Stimulated activated CD4-positive, alpha-beta T cell treated with anti-CD3 and anti-CD28 coated beads, Interleukin-4, amount 100 ng/mL, for 1 hour (primary cell): Measurements from ENCODE around the gene TARP.

Source experiments
- DNase-seq: peaks from one replicate; pipeline ENCODE4 v3.0.0-alpha.2; 2020

TARP gene

GRCh38 chr7:38211940-38212339 is 61.5 kb downstream of the TARP start:
- DNase-seq = no peak

- no peak for DNase-seq
Measured at GRCh38 chr7:38211486-38211885, 62.0 kb downstream of the TARP start.
